Measurements from ENCODE around the gene DMBX1.

The DMBX1 gene

GRCh38 chr1:46526013-46526690 is 36.5 kb downstream of the DMBX1 start:
- no peak for DNase-seq (ENCODE audit: low spot score)

GRCh38 chr1:46526691-46527291 is 37.2 kb downstream of the DMBX1 start:
- DNase-seq (ENCODE audit: low spot score), result no peak

- DNase-seq (ENCODE audit: low spot score), result peak; percentile 88
These were observed 38.0 kb downstream of the DMBX1 start for GRCh38 chr1:46527474-46528296.

- DNase-seq (ENCODE audit: low spot score), result peak; percentile 53
These were observed 38.8 kb downstream of the DMBX1 start for GRCh38 chr1:46528297-46528955.

GRCh38 chr1:46529031-46529630 is 39.5 kb downstream of the DMBX1 start:
- DNase-seq (ENCODE audit: low spot score), result no peak

GRCh38 chr1:46530311-46530710 is 40.7 kb downstream of the DMBX1 start:
- no peak for DNase-seq (ENCODE audit: low spot score)

- DNase-seq (ENCODE audit: low spot score), result no peak
These were observed 41.3 kb downstream of the DMBX1 start for GRCh38 chr1:46530791-46531409.

GRCh38 chr1:46532095-46532494 is 42.5 kb downstream of the DMBX1 start:
- no peak for DNase-seq (ENCODE audit: low spot score)

- peak; percentile 88 for DNase-seq (ENCODE audit: low spot score)
These were observed 43.0 kb downstream of the DMBX1 start for GRCh38 chr1:46532498-46533178.

GRCh38 chr1:46533179-46533864 is 43.7 kb downstream of the DMBX1 start:
- DNase-seq (ENCODE audit: low spot score), result peak; percentile 43

GRCh38 chr1:46535063-46535462 is 45.4 kb downstream of the DMBX1 start:
- peak; percentile 36 for DNase-seq (ENCODE audit: low spot score)

GRCh38 chr1:46536527-46536926 is 46.9 kb downstream of the DMBX1 start:
- DNase-seq (ENCODE audit: low spot score), result no peak

GRCh38 chr1:46537651-46538050 is 48.0 kb downstream of the DMBX1 start:
- no peak for DNase-seq (ENCODE audit: low spot score)

GRCh38 chr1:46538147-46538546 is 48.5 kb downstream of the DMBX1 start:
- no peak for DNase-seq (ENCODE audit: low spot score)

Data from AG08395 (cell line).